Measurements from ENCODE around the gene IQCH. TPM values are rescaled to one million over a fixed set of nuclear protein-coding genes. Genes with fewer than 3 reads are reported as not detected.

IQCH gene
- total RNA-seq, 4 donors from 2014 or later: 0.40 to 5.2 (median 1.9) TPM

DNA sequence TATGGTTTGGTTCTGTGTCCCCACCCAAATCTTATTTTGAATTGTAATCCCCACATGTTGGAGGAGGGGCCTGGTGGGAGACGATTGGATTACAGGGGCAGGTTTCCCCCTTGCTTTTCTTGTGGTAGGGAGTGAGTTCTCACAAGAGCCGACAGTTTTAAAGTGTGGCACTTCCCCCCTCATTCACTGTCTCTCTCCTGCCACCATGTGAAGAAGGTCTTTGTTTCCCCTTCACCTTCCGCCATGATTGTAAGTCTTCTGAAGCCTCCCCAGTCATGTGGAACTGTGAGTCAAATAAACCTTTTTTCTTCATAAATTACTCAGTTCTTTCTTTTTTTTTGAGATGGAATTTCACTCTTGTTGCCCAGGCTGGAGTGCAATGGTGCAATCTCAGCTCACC lies 124.9 kb downstream of the IQCH start:
- 80 to 82% methylated on average over 3 of the region's 3 CpGs for WGBS, 2 donors (ENCODE audit: low coverage in 1 of 2)
- in situ Hi-C loops (cut with MboI; ENCODE audit: low pct_ligation_motif_present in 1 of 4, low pct_unique_long_range_greater_than_20kb in 1 of 4, low sequenced_read_pairs in 3 of 4): no loop called here

DNA sequence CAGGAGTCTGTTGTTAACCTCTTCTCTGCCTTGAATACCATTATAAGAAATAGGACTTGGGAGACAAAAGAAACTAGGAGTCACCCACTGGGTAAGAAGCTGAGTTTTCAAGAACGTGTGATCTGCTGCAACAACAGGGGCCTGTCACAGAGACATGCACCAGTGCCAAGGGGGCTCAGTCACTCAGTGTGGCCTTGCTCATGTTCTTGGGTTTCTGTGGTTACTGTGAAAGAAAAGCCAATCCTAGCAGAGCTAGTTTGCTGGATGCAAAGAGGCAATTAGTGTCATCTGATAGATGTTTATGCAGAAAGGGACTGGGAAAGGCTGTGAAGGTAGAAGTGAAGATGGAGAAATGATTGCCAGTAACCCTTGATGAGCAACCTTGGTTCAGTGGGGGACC lies 126.3 kb downstream of the IQCH start:
- H3K9me3 ChIP-seq: no peaks in the 10 kb centered on the region
- H3K4me1 ChIP-seq: no peaks in the 10 kb centered on the region
- in situ Hi-C loops (cut with MboI; ENCODE audit: low pct_ligation_motif_present in 1 of 4, low pct_unique_long_range_greater_than_20kb in 1 of 4, low sequenced_read_pairs in 3 of 4) (no loop called here), intact Hi-C loops (cut with DNase I; ENCODE audit: low total_unique reads) (no loop called here)
- TF ChIP-seq EP300 (IDR thresholded peaks at IDR 0.05; ENCODE audit: low read depth): no peak
- TF ChIP-seq, protein P1, sequence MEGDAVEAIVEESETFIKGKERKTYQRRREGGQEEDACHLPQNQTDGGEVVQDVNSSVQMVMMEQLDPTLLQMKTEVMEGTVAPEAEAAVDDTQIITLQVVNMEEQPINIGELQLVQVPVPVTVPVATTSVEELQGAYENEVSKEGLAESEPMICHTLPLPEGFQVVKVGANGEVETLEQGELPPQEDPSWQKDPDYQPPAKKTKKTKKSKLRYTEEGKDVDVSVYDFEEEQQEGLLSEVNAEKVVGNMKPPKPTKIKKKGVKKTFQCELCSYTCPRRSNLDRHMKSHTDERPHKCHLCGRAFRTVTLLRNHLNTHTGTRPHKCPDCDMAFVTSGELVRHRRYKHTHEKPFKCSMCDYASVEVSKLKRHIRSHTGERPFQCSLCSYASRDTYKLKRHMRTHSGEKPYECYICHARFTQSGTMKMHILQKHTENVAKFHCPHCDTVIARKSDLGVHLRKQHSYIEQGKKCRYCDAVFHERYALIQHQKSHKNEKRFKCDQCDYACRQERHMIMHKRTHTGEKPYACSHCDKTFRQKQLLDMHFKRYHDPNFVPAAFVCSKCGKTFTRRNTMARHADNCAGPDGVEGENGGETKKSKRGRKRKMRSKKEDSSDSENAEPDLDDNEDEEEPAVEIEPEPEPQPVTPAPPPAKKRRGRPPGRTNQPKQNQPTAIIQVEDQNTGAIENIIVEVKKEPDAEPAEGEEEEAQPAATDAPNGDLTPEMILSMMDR (IDR thresholded peaks at IDR 0.05): no peak
- TF ChIP-seq POLR2A (IDR thresholded peaks at IDR 0.05): no peak
- no peak for TF ChIP-seq POLR2AphosphoS5 (IDR thresholded peaks at IDR 0.05)
- DNase-seq: no peak
- H3K36me3 ChIP-seq: no peaks in the 10 kb centered on the region
- H3K4me3 ChIP-seq: no peak overlapping the region
- no peak overlapping the region for H3K27ac ChIP-seq
- H3K27me3 ChIP-seq: no peaks in the 10 kb centered on the region
- 72% methylated on average over 1 of the region's 1 CpG; no CpG with 5 or more reads in 1 of the 2 donors for WGBS, 2 donors (ENCODE audit: low coverage in 1 of 2)

More for the DNA sequence above, 124.9 kb downstream of the IQCH start:
- Histone ChIP-seq H3K4me3 (no peak overlapping the region), H3K27me3 (no peaks in the 10 kb centered on the region), H3K36me3 (no peaks in the 10 kb centered on the region), H3K9me3 (no peaks in the 10 kb centered on the region), H3K4me1 (no peaks in the 10 kb centered on the region), H3K27ac (no peak overlapping the region)
- TF ChIP-seq, protein P1 (IDR thresholded peaks at IDR 0.05): no peak
- TF ChIP-seq POLR2AphosphoS5 (IDR thresholded peaks at IDR 0.05): no peak
- TF ChIP-seq POLR2A (IDR thresholded peaks at IDR 0.05): no peak
- TF ChIP-seq EP300 (IDR thresholded peaks at IDR 0.05; ENCODE audit: low read depth): no peak
- intact Hi-C loops (cut with DNase I; ENCODE audit: low total_unique reads): loop anchor here (5.0 kb wide), 1 partner anchor 218 kb away; no protein-coding TSS in a partner anchor
- DNase-seq: no peak

DNA sequence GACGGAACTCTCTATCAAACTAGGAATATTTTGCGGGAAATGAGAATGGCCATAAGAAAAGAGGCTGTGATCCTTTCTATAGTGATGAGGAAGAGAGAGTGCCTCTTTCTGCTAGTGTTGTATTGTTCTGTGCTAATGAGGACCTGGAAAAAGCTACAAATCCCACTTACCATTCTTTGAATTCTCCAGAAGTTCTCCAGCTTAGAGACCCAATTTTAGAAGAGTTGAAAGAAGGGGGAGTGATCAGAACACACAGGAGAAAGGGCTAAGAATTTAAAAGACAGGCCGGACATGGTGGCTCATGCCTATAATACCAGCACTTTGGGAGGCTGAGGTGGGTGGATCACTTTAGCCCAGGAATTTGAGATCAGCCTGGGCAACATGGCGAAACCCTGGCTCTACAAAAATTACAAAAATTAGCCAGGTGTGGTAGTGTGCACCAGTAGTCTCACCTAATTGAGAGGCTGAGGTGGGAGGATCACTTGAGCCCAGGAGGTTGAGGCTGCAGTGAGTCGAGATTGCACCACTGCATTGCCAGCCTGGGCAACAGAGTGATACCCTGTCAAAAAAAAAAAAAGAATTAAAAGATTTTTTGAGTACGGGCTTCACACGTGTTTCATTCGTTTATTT lies 126.9 kb downstream of the IQCH start:
- no peaks in the 10 kb centered on the region for H3K36me3 ChIP-seq
- WGBS, 2 donors (ENCODE audit: low coverage in 1 of 2): 89 to 94% methylated on average over 5 to 8 of the region's 8 CpGs
- no peaks in the 10 kb centered on the region for H3K9me3 ChIP-seq
- no peak overlapping the region for H3K27ac ChIP-seq
- no peaks in the 10 kb centered on the region for H3K4me1 ChIP-seq
- no peak for DNase-seq
- no peak overlapping the region for H3K4me3 ChIP-seq
- intact Hi-C loops (cut with DNase I; ENCODE audit: low total_unique reads): no loop called here
- TF ChIP-seq EP300 (IDR thresholded peaks at IDR 0.05; ENCODE audit: low read depth): no peak
- TF ChIP-seq, protein P1 (IDR thresholded peaks at IDR 0.05): no peak
- TF ChIP-seq POLR2A (IDR thresholded peaks at IDR 0.05): no peak
- no peak for TF ChIP-seq POLR2AphosphoS5 (IDR thresholded peaks at IDR 0.05)
- in situ Hi-C loops (cut with MboI; ENCODE audit: low pct_ligation_motif_present in 1 of 4, low pct_unique_long_range_greater_than_20kb in 1 of 4, low sequenced_read_pairs in 3 of 4): no loop called here
- H3K27me3 ChIP-seq: no peaks in the 10 kb centered on the region

DNA sequence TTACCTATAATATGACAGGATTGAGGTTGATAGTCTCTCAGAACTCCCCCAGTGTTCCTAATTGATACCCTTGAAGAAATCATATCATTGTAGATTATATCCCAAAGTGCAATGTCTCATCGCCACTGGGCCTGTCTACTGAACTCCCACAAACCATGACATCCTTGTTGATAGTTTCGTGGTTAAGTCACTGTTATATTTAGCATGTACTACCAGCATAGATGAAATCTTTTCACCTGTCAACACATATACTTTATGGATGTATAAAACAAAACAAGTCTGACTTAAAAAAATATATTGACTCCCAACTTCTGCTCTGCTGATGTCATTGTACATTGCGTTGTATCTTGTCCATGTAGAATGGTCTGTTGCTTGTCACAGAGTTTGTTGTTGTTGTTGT lies 128.1 kb downstream of the IQCH start:
- Histone ChIP-seq H3K36me3 (no peaks in the 10 kb centered on the region), H3K4me1 (no peaks in the 10 kb centered on the region), H3K4me3 (no peak overlapping the region), H3K27me3 (no peaks in the 10 kb centered on the region), H3K27ac (no peak overlapping the region), H3K9me3 (no peaks in the 10 kb centered on the region)
- TF ChIP-seq POLR2AphosphoS5 (IDR thresholded peaks at IDR 0.05) (no peak), POLR2A (IDR thresholded peaks at IDR 0.05) (no peak), EP300 (IDR thresholded peaks at IDR 0.05; ENCODE audit: low read depth) (no peak)
- TF ChIP-seq, protein P1 (IDR thresholded peaks at IDR 0.05): no peak
- WGBS, 2 donors (ENCODE audit: low coverage in 1 of 2): 93 to 100% methylated on average over 3 of the region's 3 CpGs
- no peak for DNase-seq
- intact Hi-C loops (cut with DNase I; ENCODE audit: low total_unique reads): no loop called here
- in situ Hi-C loops (cut with MboI; ENCODE audit: low pct_ligation_motif_present in 1 of 4, low pct_unique_long_range_greater_than_20kb in 1 of 4, low sequenced_read_pairs in 3 of 4): no loop called here

Data from transverse colon (tissue), 4 donors.